ENCODE results near the gene GLRX.

The GLRX gene

DNA sequence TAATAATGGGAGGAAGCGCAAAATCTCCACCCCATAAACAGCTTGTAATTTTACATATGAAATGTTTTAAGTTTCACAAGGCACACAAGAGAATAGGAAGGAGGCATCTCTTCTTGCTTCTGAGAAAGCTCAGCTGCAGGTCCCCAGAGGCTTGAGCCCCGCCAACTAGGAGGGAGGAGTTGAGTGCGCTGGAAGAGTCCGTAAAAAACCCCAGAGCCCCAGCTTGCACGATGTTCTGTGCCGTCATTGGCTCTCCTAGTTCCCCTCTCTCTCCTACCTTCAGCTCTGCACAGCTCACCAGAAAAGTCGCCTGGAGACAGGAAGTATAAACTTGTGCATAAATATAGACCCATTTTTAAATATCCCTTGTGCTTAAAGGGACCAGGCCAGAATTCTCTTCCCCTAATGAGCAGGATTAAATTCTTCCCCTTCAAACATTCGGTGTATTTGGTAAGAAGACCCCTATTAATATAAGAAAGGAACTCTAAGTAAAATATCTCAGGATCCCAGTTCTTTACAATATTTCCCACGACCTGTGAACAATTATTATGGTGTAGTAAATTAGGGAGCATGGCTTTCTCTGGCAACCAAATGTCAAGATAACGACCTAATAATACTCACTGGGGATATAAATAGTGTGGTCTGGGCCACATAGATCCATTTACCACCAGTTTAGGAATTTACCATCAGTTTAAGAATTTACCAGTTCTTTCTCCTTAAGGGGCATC, 13.7 kb downstream of the GLRX start:
- no peak for DNase-seq (ENCODE audit: low spot score)

DNA sequence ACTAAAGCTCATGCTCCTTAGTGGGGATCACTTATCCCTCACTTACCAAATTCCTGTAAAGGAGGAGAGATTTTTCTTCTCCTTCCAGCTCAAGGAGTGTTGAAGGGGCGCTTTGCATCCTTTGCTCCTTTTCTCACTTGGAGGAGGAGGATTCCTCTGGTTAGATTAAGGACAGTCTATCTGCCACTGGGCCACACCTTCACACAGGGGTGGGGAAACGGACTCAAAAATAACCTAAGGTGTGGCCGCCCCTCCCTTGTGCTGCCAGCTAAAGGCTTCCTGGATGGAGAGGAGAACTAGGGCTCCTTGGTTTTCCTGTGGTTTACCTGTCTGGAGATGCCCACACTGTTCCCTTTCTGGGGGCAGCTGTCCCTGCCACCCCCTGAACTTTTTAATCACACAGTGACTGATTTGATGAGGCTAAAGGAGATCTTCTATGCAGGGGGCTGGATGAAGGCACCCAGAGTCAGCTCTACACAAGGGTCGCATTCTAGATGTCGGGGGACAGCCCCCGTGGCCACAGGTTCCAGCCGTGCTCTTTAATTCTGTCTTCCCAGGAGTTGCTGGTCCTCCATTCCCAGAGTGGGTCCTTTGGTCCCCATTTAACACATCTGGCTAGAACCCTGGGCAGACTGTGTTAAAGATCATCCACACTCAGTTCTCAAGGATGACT, 14.4 kb downstream of the GLRX start:
- DNase-seq (ENCODE audit: low spot score): no peak

DNA sequence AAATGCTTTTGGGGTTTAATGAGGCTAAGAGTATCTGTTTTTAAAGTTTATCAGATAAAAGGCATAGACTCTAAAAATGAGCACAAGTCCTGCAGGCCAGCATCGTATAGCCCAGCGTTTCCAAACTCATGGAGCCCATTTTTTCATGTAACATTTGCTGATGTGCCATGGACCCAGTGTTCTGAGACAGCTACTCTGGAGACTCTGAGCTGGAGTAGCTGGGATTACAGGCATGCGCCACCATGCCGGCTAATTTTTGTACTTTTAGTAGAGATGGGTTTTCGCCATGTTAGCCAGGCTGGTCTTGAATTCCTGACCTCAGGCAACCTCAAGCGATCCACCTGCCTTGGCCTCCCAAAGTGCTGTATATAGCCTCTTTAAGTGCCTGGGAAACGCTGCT, 15.8 kb downstream of the GLRX start:
- no peak for DNase-seq (ENCODE audit: low spot score)

DNA sequence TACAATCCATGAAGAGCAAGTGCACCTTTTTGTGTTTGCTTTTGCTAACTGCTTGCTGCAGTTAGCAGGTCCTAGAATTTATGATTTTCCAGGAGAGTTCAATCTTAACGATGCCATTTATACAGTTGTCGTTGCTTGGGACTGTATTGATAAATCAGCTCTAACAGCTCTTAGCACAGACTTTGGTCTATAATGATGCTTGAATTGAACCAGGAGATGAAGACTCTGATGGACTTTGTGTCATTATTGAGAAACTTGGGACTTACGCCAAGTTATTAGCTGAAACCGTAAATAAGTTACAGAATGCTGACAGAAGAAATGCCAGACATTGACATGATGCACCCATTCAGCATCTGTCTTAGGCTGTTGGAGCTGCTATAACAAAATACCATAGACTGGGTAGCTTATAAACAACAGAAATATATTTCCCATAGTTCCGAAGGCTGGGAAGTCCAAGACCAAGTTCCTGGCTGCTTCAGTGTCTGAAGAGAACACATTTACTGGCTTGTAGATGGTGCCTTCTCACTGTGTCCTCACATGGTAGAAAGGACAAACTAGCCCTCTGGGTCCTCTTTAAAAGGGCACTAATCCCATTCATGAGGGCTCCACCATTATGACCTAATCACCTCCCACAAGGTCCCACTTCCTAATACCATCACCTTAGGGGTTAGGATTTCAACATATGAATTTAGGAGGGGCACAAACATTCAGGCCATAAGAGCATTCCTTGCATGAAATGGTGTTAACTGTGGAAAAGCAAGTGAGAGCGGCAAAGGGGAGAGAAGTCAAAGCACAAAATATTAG, 17.6 kb downstream of the GLRX start:
- DNase-seq (ENCODE audit: low spot score): no peak

DNA sequence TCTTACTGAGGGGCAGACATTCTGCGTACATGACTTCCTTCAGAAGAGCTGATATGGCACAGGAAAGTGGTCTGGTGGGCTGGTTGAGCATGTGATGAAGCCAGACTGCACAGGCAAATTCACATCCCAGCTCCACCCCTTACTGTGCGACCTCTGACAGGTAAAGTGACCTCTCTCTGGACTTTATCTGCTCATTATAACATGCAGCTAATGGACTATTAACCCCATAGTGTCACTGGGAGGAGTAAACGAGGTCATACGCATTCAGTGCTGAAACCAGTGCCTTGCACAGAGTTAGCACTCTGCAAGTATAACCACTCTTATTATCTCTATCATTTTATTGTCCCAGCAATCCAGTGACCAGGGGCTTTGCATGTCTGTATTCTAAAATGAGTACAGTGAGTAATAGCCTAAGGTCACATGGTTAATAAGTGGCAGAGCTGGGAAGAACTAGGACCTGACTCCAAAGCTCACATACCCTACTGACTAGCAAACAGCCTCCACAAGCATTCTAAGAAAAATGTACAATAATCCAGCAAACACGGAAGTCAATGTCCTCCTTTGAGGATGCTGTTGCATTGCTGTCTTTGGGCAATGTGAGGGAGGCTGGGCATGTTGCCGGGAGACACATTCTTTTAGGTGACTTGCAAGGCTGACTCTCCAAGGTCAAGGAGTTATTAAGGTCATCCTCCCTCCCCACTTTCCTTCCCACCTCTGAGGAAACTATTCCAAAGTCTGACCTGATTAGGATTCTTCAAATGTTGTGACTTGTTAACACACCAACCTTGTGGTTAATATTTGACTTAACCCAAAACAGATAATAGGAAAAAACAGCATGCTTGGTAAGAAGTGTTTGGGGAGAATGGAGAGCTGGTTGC, 19.0 kb downstream of the GLRX start:
- DNase-seq (ENCODE audit: low spot score): no peak

DNA sequence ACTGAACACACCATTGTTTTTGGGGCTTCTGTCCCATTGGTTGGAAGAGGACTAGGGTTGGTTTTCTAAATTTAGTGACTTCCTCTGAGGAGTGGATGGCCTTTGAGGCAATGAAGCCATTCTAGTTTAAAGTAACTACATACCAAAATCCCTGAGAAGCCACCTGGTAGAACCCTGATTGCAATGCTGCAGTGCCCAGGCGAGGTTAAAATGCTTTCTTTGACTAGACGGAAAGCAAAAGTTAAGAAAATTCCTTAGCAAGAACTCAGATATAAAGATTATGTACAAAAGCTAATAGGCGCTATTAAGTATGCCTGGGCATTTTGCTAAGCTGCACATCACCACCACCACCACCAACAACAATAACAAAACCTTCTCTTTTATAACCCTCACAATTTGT, 20.6 kb downstream of the GLRX start:
- no peak for DNase-seq (ENCODE audit: low spot score)

DNA sequence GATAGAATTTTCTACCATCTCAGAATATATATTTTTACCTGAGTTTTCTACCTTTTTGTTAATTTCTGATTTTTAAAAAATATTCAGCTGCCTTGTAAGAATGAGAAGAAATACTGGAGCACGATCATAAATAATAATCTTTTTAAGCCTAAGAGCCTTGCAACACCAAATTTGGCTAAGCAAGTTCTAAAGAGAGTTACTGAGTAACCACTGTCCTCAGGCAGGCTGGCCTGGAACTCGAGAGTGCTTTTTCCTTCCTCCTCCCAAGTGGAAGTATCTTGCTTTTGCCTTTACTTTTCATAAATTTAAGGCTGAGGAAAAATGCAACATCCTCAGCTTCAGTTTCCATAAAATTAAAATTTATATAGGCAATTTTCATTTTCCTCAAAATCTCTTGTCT, 21.0 kb downstream of the GLRX start:
- no peak for DNase-seq (ENCODE audit: low spot score)

DNA sequence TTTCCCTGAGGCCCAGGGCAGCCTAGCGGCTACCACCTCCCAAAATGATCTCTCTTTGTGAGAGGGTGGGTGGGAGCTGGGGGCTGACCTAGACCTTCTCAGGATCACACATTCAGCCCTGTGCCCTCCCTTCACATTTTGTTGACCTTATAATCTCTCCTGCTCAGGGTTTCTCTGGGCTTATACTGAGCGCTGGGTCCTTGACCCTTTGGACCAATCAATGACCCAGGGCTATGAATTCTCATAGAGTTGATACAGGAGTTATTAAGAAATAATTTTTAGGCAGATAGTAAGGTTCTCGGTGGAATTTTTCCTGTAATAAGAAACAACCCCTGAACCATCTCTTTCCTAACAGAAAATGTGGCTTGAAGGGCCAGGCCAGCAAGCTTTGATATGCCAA, 22.0 kb downstream of the GLRX start:
- DNase-seq (ENCODE audit: low spot score): no peak

DNA sequence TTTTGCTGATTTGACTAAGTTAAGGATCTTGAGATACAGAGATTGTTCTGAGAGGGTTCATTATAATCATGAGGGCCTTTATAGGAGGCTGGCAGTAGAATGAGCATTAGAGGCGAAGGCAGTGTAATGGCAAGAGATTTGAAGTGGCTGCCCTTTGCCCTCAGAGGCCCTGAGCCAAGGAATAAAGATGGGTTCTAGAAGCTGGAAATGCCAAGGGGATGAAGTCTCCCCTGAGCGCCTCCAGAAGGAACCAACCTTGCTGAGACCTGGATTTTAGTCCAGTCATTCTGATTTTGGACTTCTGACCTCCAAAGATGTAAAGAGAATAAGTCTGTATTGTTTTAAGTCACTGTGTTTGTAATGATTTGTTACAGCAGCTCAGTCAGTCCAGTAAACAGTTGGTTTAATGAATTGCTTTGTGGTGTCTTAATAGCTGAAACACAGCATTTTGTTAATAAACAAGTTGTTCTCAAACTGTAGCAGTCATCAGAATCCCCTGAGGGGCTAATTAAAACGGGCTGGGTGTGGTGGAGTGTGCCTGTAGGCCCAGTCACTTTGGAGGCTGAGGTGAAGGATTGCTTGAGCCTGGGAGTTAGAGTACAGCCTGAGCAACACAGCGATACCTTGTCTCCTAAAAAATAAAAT, 23.2 kb downstream of the GLRX start:
- DNase-seq (ENCODE audit: low spot score): no peak

DNA sequence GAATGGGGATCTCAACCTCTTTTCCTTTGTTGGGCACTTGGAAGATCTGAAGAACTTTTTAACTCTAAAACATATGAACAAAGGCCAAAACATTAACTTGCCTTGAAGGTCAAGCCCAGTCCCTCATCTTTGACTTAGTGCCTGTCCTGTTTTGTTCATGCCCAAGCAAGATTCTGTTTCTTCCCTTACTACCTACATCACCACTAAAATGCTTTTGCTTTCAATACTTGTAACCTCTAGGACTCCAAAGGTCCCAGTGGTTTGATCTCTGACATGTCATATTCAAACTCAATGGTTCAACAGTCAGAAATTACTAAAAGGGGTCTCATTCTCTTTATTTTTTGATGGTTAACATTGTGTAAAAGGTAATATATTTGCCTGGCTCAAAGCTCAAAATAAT, 24.0 kb downstream of the GLRX start:
- DNase-seq (ENCODE audit: low spot score): no peak

DNA sequence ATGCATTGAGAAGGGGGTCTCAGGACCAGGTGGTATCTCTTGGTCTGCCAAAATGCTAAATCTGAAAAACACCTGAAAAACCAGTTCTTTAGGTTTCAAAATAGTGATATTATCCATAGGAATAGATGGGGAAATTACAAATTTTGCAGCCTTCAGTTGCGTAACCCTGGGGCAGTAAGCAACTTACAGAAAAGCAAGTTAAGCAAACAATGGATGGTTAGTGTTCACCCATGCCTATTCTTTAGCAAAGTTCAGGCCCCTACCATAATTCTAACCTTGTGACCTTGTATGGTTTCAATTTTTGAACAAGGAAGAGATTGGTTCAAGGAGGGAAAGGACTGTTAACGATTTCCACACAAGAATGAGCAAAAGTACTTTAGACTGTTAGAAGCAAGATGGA, 24.5 kb downstream of the GLRX start:
- no peak for DNase-seq (ENCODE audit: low spot score)

DNA sequence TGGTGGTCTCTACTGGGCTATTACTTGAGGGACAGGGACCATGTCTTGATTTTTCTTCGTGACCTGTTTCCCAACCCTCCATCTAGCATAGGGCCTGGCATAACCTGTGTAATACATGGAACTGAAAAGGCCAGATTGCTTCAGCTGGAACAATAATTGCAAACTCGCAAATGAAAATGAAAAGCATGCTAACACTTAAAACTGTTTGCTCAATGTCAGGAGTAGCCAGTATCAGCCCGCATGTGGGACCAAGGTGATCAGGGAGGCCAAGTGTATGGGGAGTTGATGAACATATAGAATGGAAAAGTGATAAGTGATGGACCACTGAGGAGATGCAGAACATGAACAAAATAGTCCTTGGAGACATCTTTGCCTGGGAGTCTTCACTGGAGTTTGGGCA, 25.2 kb downstream of the GLRX start:
- DNase-seq (ENCODE audit: low spot score): no peak

DNA sequence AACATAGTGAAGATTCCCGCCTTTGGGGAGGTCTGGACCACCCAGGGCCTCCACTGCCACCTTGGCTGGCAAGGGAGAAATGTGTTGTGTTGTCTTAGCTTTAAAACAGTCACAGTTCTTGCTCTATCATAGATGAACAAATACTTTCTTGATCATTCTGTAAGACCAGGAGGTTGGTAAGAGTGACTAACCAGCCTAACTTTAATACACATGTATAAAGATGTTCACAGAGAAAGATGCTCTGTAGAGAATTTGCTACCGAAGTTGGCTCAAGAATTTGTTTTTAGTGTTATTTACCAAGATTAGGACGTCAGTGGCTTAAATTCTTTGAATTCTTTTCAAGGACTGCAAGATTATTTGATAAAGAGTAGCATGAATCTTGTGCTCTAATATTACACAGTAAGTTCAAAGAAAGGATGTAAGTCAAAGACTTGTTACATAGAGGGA, 28.4 kb downstream of the GLRX start:
- no peak for DNase-seq (ENCODE audit: low spot score)

DNA sequence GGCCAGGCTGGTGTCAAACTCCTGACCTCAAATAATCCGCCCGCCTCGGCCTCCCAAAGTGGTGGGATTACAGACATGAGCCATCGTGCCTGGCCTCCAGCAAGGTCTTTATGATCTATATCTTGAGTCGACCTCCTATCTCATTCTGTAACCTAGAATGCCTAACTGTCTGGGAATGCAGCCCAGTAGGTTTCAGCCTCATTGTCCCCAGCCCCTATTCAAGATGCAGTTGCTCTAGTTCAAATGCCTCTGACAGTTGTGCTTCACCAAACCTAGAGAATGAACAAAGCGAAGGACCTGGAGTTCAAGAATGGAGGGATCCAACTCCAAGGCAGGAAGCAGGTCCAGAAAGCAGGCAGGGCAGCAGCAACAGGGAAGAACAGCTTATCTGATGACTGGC, 30.8 kb downstream of the GLRX start:
- DNase-seq (ENCODE audit: low spot score): no peak

DNA sequence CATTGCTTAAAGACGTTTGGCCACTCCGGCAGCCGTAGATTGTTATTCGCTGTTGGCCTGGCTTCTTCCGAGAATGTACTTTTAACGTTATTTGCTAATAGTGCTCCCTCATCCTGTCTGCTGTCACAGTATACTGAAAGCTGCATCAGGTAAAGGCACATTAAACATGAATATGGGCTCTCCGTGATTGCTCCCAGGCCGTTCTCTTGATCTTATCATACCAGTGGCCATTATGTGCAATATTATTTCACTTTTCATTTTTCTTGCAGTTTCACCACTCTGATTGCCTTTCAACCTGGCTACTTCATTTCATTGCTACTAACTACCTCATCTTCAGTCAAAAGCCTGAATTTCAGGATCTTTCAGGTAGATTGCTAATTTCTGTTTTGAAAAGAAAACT, 34.0 kb downstream of the GLRX start:
- DNase-seq (ENCODE audit: low spot score): no peak

DNA sequence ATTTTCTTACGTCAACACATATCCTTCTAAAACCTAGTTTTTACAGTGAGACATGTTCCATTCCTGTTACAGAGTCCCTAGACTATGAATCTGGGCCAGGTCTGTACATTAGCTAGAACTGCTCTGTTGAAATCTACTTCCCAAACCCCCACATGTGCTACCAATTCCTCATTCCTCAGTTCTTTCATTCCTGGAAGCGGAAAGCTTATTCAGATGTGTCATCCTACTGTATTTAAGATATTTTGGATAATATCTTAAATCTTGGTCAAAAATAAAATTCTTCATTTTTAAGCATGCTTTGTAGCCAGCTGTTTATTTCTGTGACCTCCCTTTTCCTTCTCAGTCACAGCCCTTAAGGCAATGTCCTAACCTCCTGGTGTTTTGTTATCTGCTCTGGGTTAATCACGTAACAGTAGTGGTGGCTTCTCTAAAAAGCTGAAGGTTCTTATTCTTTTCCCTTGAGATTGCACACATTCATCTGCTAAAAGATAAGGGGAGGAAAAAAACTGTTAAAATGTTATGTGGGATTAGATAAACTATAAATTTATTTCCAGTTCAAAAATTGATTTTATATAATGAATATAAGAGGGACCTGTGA, 35.6 kb downstream of the GLRX start:
- no peak for DNase-seq (ENCODE audit: low spot score)

DNA sequence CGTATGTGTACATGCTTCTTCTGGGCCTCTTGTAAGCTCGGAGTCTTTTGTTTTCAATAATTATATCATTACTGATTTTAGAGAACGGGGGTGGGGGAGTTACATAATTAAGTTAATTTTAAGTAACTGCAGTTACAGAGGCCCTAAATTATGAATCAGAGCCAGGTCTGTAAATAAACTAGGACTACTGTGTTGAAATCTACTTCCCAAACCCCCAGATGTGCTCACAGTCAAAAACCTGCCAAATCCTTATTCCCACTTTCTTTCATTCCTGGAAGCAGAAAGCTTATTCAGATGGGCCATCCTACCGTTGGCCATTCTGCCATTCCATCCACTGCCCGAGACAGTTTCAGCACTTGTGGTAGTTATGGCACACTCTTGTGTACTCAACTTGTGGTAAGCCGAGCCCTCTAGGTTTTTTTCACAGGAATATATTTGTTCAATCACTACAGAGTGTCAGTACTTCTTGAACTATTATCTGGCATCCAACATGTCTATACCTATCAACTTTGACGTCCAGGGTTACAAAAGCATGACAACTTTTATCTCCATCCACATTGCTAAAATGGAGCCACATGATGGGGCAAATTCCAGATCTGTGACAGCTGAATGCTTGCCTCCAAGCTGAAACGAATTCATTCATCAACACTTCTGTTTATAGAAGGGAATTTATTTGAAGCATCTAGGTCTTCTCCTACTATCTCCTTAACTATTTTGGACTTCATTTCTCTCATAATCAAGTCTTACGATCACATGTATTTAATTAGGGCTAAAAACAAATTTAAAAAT, 37.8 kb downstream of the GLRX start:
- DNase-seq (ENCODE audit: low spot score): no peak

DNA sequence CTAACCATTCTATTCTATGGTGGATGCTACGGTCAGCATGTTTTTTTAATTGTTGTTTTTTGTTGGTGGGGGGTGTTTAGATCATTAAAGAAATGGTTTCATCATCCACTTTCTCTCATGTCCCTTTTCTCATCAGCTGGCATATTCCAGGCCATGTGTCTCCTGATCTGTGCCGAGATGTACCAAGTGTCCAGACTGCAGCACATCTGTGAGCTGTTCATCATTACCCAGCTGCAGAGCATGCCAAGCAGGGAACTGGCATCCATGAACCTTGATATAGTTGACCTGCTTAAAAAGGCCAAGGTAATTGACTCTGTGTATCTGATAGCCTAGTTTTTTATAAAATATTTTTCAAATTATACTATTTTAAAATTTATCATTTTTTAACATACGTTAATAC, 38.9 kb downstream of the GLRX start:
- no peak for DNase-seq (ENCODE audit: low spot score)

DNA sequence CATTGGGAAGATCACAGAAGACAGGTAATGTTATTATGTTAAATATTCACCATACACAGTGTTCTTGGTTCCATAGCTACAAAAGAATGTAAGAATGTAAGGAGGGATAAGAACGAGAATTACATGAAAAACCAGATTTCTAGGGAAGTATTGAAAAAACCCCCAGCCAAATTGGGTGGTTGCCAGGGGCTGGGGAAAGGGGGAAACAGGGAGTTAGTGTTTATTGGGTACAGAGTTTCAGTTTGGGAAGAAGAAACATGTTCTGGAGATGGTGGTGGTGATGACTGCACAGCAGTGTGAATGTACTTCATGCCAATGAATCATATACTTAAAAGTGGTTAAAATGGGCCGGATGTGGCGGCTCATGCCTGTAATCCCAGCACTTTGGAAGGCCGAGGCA, 40.3 kb downstream of the GLRX start:
- DNase-seq (ENCODE audit: low spot score): no peak

DNA sequence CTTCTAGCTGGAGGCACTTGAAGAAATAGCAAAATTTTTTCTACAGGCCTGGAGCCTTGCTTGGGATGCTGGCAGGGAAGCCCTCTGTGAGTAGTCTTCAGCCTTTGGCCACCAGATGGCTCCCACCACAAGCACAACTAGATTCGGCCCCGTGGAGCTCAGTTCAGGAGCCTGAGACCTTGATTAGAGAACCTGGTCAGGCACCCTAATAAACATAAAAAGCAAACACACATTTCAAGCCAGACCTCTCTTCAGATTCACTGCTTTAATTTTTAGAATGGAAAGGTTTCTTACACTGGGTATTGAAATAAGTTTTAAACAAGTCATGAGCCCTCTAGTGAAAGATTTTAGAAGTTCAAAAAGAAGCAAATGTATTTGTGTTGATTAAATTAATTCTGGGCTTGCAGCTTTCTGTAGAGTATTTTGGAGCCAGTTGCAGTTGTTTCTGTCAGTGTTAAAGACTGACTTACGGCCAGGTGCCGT, 41.4 kb downstream of the GLRX start:
- peak; percentile 75 for DNase-seq (ENCODE audit: low spot score)

All from iPS-NIHi11 (cell line).